ENCODE results near the gene USE1. TPM values are rescaled to one million over a fixed set of nuclear protein-coding genes. Genes with fewer than 3 reads are reported as not detected.
"Not testable (repeated sequence)": the region's sequence is repeated elsewhere in the genome, so short reads cannot be mapped to it uniquely, and the experiment has no call there.

USE1 gene
- polyA plus RNA-seq, 2 donors: 32.8 to 37.7 TPM

DNA sequence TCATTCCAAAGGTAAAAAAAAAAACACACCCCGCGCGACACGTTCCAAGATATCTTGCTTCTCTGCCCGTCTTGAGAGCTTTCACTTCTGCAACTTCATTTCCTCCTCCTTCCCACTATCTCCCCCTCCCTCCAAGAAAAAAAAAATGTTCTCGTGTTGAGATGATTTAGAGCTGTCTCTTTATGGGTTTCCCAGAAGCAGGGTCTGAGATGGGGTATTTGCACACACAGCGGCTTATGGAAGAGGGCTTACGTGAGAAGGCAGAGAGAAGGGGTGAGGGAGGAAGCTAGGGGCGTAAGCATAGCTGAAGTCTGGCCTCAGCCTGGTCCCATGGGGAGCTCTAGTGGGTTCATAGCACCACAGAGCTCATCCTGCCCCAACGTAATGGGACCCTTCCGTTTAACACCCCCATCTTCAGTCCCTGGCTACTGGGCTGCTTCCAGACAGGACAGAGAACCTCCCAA, 31.3 kb upstream of the USE1 start:
- peaks cover 17 to 27% of the 10 kb centered on the region in 2 donors for H3K36me3 ChIP-seq (ENCODE audit: control insufficient read depth in 2 of 2, insufficient read depth in 2 of 2, low read length in 1 of 2)
- 66 to 77% methylated on average over 11 of the region's 11 CpGs for WGBS, 2 donors
- H3K27ac ChIP-seq (ENCODE audit: low read depth in 2 of 2, low read length in 1 of 2): no peak overlapping the region

DNA sequence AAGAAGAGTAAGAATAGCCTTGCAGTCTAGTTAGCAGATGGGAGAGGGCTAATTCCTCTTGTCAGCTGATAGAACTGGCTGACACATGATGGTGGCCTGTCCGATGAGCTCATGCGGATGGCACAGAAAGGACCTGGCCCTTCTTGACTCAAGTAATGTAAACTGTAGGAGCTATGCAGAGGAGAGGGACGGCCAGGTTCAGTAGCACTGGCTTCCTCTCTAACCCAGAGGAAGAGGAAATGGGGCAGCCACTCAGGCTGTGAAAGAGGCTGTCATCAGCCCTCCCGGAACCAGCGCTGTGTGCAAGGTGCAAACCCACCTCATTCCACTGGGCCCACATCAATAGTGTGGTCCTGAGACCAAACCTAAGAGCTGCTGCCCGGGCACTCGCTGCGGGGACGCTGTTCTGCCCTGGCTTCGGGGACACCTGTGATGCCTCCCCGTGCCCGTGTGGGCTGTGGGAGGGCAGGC, 30.8 kb upstream of the USE1 start:
- Histone ChIP-seq H3K4me3 (ENCODE audit: low read depth in 1 of 2, low read length in 2 of 2) (no peak overlapping the region), H3K27ac (ENCODE audit: low read depth in 2 of 2, low read length in 1 of 2) (no peak overlapping the region), H3K27me3 (ENCODE audit: control insufficient read depth in 1 of 2, insufficient read depth in 2 of 2, low read length in 2 of 2) (no peaks in the 10 kb centered on the region), H3K4me1 (ENCODE audit: control insufficient read depth in 2 of 2, insufficient read depth in 2 of 2, low read length in 1 of 2) (no peaks in the 10 kb centered on the region), H3K9me3 (ENCODE audit: control insufficient read depth in 2 of 2, insufficient read depth in 1 of 2, low read depth in 1 of 2, low read length in 1 of 2) (no peaks in the 10 kb centered on the region), H3K36me3 (ENCODE audit: control insufficient read depth in 2 of 2, insufficient read depth in 2 of 2, low read length in 1 of 2) (peaks cover 20 to 29% of the 10 kb centered on the region in 2 donors)
- WGBS, 2 donors: 88 to 91% methylated on average over 12 of the region's 12 CpGs

More for the DNA sequence above, 31.3 kb upstream of the USE1 start:
- Histone ChIP-seq H3K9me3 (ENCODE audit: control insufficient read depth in 2 of 2, insufficient read depth in 1 of 2, low read depth in 1 of 2, low read length in 1 of 2) (no peaks in the 10 kb centered on the region), H3K4me3 (ENCODE audit: low read depth in 1 of 2, low read length in 2 of 2) (no peak overlapping the region), H3K4me1 (ENCODE audit: control insufficient read depth in 2 of 2, insufficient read depth in 2 of 2, low read length in 1 of 2) (no peaks in the 10 kb centered on the region), H3K27me3 (ENCODE audit: control insufficient read depth in 1 of 2, insufficient read depth in 2 of 2, low read length in 2 of 2) (no peaks in the 10 kb centered on the region)

DNA sequence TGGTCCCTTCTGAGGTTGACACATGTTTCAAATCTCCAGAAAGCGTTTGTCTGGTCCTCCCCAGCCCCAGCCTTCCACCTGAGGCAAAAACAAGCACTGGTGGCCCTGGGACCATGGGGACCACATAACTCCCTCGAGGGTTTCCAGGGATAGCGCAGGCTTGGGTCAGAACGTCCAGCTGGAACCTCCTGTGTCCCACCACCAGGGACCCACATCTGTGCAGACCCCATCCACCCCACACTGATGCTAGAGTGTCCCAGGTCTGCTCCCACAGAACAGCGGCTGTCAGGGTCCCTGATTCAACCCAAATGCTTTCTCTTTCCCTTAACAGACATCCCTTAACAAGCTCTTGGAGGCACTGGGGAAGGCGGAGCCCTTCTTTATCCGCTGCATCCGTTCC, 29.6 kb upstream of the USE1 start:
- WGBS, 2 donors: 87 to 93% methylated on average over 8 of the region's 8 CpGs
- Histone ChIP-seq H3K27ac (ENCODE audit: low read depth in 2 of 2, low read length in 1 of 2) (no peak overlapping the region), H3K4me1 (ENCODE audit: control insufficient read depth in 2 of 2, insufficient read depth in 2 of 2, low read length in 1 of 2) (no peaks in the 10 kb centered on the region), H3K27me3 (ENCODE audit: control insufficient read depth in 1 of 2, insufficient read depth in 2 of 2, low read length in 2 of 2) (no peaks in the 10 kb centered on the region), H3K4me3 (ENCODE audit: low read depth in 1 of 2, low read length in 2 of 2) (no peak overlapping the region), H3K9me3 (ENCODE audit: control insufficient read depth in 2 of 2, insufficient read depth in 1 of 2, low read depth in 1 of 2, low read length in 1 of 2) (no peaks in the 10 kb centered on the region), H3K36me3 (ENCODE audit: control insufficient read depth in 2 of 2, insufficient read depth in 2 of 2, low read length in 1 of 2) (peaks cover 20 to 30% of the 10 kb centered on the region in 2 donors)

DNA sequence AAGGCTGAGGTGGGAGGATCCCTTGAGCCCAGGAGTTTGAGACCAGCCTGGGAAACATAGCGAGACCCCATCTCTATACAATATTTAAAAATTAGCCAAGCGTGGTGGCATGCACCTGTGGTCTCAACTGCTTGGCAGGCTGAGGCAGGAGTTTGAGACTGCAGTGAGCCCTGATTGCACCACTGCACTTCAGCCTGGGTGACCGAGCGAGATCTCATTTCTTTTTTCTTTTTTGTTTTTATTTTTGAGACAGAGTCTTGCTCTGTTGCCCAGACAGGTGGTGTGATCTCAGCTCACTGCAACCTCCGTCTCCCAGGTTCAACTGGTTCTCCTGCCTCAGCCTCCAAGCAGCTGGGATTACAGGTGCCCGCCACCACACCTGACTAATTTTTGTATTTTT, 23.4 kb upstream of the USE1 start:
- WGBS, 2 donors: 90 to 92% methylated on average over 6 of the region's 6 CpGs
- not testable (repeated sequence) for H3K4me1 ChIP-seq (ENCODE audit: control insufficient read depth in 2 of 2, insufficient read depth in 2 of 2, low read length in 1 of 2); H3K27me3 ChIP-seq (ENCODE audit: control insufficient read depth in 1 of 2, insufficient read depth in 2 of 2, low read length in 2 of 2); H3K27ac ChIP-seq (ENCODE audit: low read depth in 2 of 2, low read length in 1 of 2); H3K4me3 ChIP-seq (ENCODE audit: low read depth in 1 of 2, low read length in 2 of 2); H3K9me3 ChIP-seq (ENCODE audit: control insufficient read depth in 2 of 2, insufficient read depth in 1 of 2, low read depth in 1 of 2, low read length in 1 of 2)
- H3K36me3 ChIP-seq (ENCODE audit: control insufficient read depth in 2 of 2, insufficient read depth in 2 of 2, low read length in 1 of 2): peaks cover 31 to 57% of the 10 kb centered on the region in 2 donors

DNA sequence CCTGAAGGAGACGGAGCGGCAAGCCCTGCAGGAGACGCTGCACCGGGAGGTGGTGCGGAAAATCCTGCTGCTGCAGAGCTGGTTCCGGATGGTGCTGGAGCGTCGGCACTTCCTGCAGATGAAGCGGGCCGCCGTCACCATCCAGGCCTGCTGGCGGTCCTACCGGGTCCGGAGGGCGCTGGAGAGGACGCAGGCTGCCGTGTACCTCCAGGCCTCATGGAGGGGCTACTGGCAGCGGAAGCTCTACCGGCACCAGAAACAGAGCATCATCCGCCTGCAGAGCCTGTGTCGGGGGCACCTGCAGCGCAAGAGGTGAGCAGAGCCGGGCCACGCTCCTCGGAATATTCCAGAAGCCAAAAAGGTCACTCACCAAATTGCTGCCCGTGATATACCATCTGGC, 22.4 kb upstream of the USE1 start:
- Histone ChIP-seq H3K36me3 (ENCODE audit: control insufficient read depth in 2 of 2, insufficient read depth in 2 of 2, low read length in 1 of 2) (peaks cover 25 to 53% of the 10 kb centered on the region in 2 donors), H3K27ac (ENCODE audit: low read depth in 2 of 2, low read length in 1 of 2) (no peak overlapping the region), H3K4me1 (ENCODE audit: control insufficient read depth in 2 of 2, insufficient read depth in 2 of 2, low read length in 1 of 2) (no peaks in the 10 kb centered on the region), H3K9me3 (ENCODE audit: control insufficient read depth in 2 of 2, insufficient read depth in 1 of 2, low read depth in 1 of 2, low read length in 1 of 2) (no peaks in the 10 kb centered on the region), H3K4me3 (ENCODE audit: low read depth in 1 of 2, low read length in 2 of 2) (no peak overlapping the region), H3K27me3 (ENCODE audit: control insufficient read depth in 1 of 2, insufficient read depth in 2 of 2, low read length in 2 of 2) (no peaks in the 10 kb centered on the region)
- WGBS, 2 donors: 97 to 99% methylated on average over 26 of the region's 26 CpGs

DNA sequence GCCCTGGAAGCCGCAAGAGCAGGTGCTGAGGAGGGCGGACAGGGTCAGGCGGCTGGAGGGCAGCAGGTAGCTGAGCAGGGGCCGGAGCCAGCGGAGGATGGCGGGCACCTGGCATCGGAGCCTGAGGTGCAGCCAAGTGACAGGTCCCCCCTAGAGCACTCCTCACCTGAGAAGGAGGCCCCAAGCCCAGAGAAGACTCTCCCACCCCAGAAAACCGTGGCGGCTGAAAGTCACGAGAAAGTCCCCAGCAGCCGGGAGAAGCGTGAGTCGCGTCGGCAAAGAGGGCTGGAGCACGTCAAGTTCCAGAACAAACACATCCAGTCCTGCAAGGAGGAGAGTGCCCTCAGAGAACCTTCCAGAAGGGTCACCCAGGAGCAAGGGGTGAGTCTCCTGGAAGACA, 20.5 kb upstream of the USE1 start:
- H3K27me3 ChIP-seq (ENCODE audit: control insufficient read depth in 1 of 2, insufficient read depth in 2 of 2, low read length in 2 of 2): no peaks in the 10 kb centered on the region
- 96 to 97% methylated on average over 16 of the region's 16 CpGs for WGBS, 2 donors
- no peak overlapping the region for H3K27ac ChIP-seq (ENCODE audit: low read depth in 2 of 2, low read length in 1 of 2)
- H3K9me3 ChIP-seq (ENCODE audit: control insufficient read depth in 2 of 2, insufficient read depth in 1 of 2, low read depth in 1 of 2, low read length in 1 of 2): no peaks in the 10 kb centered on the region
- no peak overlapping the region for H3K4me3 ChIP-seq (ENCODE audit: low read depth in 1 of 2, low read length in 2 of 2)
- peaks cover 22 to 53% of the 10 kb centered on the region in 2 donors for H3K36me3 ChIP-seq (ENCODE audit: control insufficient read depth in 2 of 2, insufficient read depth in 2 of 2, low read length in 1 of 2)
- H3K4me1 ChIP-seq (ENCODE audit: control insufficient read depth in 2 of 2, insufficient read depth in 2 of 2, low read length in 1 of 2): no peaks in the 10 kb centered on the region

DNA sequence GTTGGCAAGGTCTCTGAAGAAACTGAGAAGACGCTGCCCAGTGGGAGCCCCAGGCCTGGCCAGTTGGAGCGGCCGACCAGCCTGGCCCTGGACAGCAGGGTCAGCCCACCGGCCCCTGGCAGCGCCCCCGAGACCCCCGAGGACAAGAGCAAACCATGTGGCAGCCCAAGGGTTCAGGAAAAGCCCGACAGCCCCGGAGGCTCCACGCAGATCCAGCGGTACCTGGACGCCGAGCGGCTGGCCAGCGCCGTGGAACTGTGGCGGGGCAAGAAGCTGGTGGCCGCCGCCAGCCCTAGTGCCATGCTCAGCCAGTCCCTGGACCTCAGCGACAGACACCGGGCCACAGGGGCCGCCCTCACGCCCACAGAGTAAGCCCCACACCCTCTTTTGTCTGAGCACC, 20.1 kb upstream of the USE1 start:
- H3K4me1 ChIP-seq (ENCODE audit: control insufficient read depth in 2 of 2, insufficient read depth in 2 of 2, low read length in 1 of 2): no peaks in the 10 kb centered on the region
- WGBS, 2 donors: 98% methylated on average over 21 to 23 of the region's 23 CpGs
- H3K9me3 ChIP-seq (ENCODE audit: control insufficient read depth in 2 of 2, insufficient read depth in 1 of 2, low read depth in 1 of 2, low read length in 1 of 2): no peaks in the 10 kb centered on the region
- no peak overlapping the region for H3K4me3 ChIP-seq (ENCODE audit: low read depth in 1 of 2, low read length in 2 of 2)
- H3K27ac ChIP-seq (ENCODE audit: low read depth in 2 of 2, low read length in 1 of 2): no peak overlapping the region
- H3K36me3 ChIP-seq (ENCODE audit: control insufficient read depth in 2 of 2, insufficient read depth in 2 of 2, low read length in 1 of 2): peaks cover 22 to 55% of the 10 kb centered on the region in 2 donors
- H3K27me3 ChIP-seq (ENCODE audit: control insufficient read depth in 1 of 2, insufficient read depth in 2 of 2, low read length in 2 of 2): no peaks in the 10 kb centered on the region

DNA sequence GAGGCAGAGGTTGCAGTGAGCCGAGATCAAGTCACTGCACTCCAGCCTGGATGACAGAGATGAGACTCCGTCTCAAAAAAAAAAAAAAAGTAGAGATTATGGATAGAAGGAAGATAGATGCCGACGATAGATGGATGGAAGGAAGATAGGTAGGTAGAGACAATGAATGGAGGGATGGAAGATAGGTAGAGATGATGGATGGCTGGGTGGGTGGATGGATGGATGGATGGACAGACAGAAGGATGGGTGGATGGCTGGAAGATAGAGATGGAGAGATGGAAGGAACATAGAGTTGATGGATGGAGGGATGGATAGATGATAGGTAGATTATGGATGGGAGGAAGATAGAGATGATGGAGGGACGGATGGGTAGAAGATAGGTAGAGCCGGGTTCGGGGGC, 18.5 kb upstream of the USE1 start:
- no peak overlapping the region for H3K4me3 ChIP-seq (ENCODE audit: low read depth in 1 of 2, low read length in 2 of 2)
- H3K36me3 ChIP-seq (ENCODE audit: control insufficient read depth in 2 of 2, insufficient read depth in 2 of 2, low read length in 1 of 2): peaks cover 23 to 58% of the 10 kb centered on the region in 2 donors
- H3K9me3 ChIP-seq (ENCODE audit: control insufficient read depth in 2 of 2, insufficient read depth in 1 of 2, low read depth in 1 of 2, low read length in 1 of 2): no peaks in the 10 kb centered on the region
- WGBS, 2 donors: 96% methylated on average over 7 of the region's 7 CpGs
- H3K4me1 ChIP-seq (ENCODE audit: control insufficient read depth in 2 of 2, insufficient read depth in 2 of 2, low read length in 1 of 2): no peaks in the 10 kb centered on the region
- no peak overlapping the region for H3K27ac ChIP-seq (ENCODE audit: low read depth in 2 of 2, low read length in 1 of 2)
- H3K27me3 ChIP-seq (ENCODE audit: control insufficient read depth in 1 of 2, insufficient read depth in 2 of 2, low read length in 2 of 2): no peaks in the 10 kb centered on the region

DNA sequence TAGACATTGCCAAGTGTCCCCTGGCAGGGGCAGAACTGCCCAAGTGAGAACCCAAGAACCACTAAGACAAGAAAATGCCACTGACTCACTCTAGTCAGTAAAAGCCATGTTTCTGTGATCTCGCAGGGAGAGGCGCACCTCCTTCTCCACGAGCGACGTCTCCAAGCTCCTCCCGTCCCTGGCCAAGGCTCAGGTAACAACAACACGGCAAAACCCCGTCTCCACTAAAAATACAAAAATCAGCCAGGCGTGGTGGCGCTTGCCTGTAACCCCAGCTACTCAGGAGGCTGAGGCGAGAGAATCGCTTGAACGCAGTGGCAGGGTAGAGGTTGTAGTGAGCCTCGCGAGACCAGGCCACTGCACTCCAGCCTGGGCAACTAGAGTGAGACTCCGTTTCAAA, 17.5 kb upstream of the USE1 start:
- Histone ChIP-seq H3K9me3 (ENCODE audit: control insufficient read depth in 2 of 2, insufficient read depth in 1 of 2, low read depth in 1 of 2, low read length in 1 of 2) (peaks cover 0 to 6% of the 10 kb centered on the region in 2 donors), H3K27me3 (ENCODE audit: control insufficient read depth in 1 of 2, insufficient read depth in 2 of 2, low read length in 2 of 2) (no peaks in the 10 kb centered on the region), H3K4me3 (ENCODE audit: low read depth in 1 of 2, low read length in 2 of 2) (no peak overlapping the region), H3K4me1 (ENCODE audit: control insufficient read depth in 2 of 2, insufficient read depth in 2 of 2, low read length in 1 of 2) (peaks cover 0 to 2% of the 10 kb centered on the region in 2 donors), H3K27ac (ENCODE audit: low read depth in 2 of 2, low read length in 1 of 2) (no peak overlapping the region), H3K36me3 (ENCODE audit: control insufficient read depth in 2 of 2, insufficient read depth in 2 of 2, low read length in 1 of 2) (peaks cover 30 to 63% of the 10 kb centered on the region in 2 donors)
- 95% methylated on average over 16 of the region's 16 CpGs for WGBS, 2 donors

DNA sequence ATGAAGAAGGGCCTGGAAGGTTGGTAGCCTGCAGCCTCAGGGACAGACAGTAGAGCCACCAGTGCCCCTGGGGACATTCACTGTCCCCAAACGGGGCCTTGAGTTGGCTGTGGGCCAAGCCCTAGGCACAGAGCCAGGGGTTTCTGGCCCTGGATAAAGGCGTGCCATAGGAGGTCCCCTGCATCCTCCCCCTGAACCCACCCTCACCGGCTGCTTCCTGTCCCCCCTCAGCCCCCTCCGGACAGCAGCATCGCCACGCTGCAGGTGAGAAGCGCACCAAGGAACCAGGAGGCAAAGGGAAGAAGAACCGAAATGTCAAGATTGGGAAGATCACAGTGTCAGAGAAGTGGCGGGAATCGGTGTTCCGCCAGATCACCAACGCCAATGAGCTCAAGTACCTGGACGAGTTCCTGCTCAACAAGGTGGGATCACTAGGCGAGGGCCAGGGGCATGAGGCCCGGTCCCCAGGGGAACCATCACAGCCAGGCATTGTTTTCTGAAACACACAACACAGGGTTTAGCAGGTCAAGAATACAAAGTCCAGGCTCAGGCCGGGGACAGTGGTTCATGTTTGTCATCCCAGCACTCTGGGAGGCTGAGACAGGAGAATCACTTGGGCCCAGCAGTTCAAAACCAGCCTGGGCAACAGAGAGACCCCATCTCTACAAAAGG, 14.6 kb upstream of the USE1 start:
- Histone ChIP-seq H3K4me1 (ENCODE audit: control insufficient read depth in 2 of 2, insufficient read depth in 2 of 2, low read length in 1 of 2) (peaks cover 0 to 2% of the 10 kb centered on the region in 2 donors), H3K36me3 (ENCODE audit: control insufficient read depth in 2 of 2, insufficient read depth in 2 of 2, low read length in 1 of 2) (peaks cover 18 to 46% of the 10 kb centered on the region in 2 donors), H3K9me3 (ENCODE audit: control insufficient read depth in 2 of 2, insufficient read depth in 1 of 2, low read depth in 1 of 2, low read length in 1 of 2) (peaks cover 0 to 6% of the 10 kb centered on the region in 2 donors), H3K4me3 (ENCODE audit: low read depth in 1 of 2, low read length in 2 of 2) (no peak overlapping the region), H3K27ac (ENCODE audit: low read depth in 2 of 2, low read length in 1 of 2) (no peak overlapping the region), H3K27me3 (ENCODE audit: control insufficient read depth in 1 of 2, insufficient read depth in 2 of 2, low read length in 2 of 2) (no peaks in the 10 kb centered on the region)
- 83 to 87% methylated on average over 16 of the region's 16 CpGs for WGBS, 2 donors
